NCI-H128 (cell line): ENCODE measurements around the gene AFF1.
A peak's percentile ranks its signal among the peaks of the same experiment; 100 is the strongest.

Experiments used
- DNase-seq: peaks from one replicate; lab custom pipeline; 2025; ENCODE audit not compliant: unreplicated experiment; lab: John Stamatoyannopoulos, UW

AFF1 gene

GRCh38 chr4:86950831-86951525, 16.2 kb downstream of the AFF1 start:
- DNase-seq: no peak

DNA sequence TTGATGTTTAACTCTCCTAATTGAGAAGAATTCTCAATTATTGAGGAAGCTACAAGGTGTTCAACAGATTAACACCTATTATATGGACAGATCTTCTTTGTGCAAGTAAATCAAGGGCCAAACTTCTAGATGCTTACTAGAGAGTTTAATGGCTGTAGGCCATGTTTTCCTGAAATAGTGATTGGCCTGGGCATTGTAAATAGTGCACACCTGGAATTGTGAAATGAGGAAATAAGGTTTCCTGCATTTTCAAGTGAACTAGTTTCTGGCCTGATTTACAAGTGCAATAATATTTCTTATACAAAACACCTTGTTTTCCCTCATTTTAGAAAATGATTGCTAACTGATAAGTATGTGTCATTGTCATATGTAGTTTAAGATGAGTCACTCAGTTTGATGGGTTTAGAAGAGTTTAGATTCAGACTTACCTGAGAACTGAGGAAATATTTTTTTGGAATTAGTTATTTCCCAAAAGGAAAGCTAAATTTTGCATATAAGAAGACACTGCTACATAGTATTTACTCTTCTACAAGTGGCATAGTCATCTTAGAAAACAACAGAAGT, 21.2 kb downstream of the AFF1 start:
- DNase-seq: no peak

- no peak for DNase-seq
These were observed 22.4 kb downstream of the AFF1 start for GRCh38 chr4:86957215-86957614.

DNA sequence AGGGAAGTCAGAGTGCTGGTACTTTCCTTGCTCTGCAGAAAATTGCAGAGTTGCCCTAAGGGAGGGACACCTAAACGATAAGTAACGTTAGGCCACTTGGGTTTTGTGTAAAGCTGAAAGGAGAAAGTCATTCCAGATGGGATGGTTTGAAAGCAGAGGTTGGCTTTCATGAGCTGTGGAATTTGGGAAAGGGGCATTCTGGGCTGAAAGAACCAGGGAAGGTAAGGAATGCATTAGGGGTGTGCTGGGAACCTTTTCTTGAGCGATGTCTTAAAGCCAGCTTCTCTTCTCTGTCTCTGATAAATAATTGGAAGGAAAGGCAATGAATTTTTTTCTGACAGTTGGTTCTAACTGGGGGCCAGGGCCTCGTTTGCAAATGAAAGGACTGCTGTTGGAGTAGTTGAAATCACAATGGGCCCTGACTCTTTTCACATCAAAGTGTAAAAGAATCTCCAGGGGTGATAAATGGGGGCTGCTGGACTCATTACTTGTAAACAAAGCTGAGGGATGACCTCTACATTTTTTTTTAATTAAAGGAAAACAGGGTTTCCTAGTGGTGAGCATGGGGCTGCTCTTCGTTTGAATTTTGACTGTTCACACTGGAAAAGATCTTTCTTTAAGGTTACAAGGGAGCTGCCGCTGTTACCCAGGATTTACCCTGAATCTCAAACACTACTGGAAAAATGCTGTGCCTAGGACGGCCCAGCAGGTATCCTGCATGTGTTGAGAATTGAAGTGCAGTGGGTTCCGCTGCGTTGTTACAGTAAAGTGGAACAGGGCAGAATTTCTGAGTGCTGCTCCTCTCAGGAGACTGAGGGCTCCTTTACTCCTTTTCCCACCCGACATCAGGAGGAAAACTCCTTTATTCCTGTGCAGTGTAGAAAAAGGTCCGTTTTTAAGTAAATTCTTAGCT, 25.0 kb downstream of the AFF1 start:
- DNase-seq: no peak

DNA sequence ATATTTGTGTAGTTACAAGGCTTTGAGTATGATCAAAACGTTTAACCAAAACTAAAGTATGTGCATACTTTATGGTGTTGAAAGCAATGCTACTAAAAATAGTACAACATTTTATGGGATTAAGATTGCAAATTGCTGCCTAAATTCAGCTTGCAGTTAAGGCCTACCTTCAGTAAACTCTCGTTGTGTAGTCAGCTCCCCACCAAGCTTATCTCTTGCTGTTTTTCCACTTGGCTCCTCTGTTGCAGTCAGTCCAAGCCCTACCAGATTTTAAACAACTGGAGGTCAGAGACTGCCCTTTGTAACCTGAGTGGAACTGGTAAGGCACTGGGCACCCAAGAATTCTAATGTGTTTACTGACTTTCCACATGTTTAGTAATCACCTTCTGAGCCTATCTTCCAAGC, 25.7 kb downstream of the AFF1 start:
- DNase-seq: no peak

DNA sequence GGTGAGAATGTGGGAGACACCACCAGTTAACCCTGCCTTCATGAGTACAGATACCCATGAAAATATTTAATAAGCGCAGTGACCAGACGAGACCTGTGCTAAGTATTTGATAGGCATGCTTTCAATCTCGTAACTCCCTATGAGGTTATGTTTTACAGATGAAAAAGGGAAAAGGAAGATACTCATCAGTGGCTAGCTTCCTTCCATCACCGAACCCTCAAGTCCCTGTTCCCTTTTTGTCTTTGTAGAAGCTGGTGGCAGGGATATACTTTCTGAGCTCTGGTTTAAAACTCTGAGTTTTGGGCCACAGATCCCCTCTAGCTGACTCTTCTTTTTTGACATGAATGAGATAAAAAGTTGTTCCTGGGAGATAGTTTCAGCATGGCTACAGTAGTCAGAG, 26.3 kb downstream of the AFF1 start:
- no peak for DNase-seq

DNA sequence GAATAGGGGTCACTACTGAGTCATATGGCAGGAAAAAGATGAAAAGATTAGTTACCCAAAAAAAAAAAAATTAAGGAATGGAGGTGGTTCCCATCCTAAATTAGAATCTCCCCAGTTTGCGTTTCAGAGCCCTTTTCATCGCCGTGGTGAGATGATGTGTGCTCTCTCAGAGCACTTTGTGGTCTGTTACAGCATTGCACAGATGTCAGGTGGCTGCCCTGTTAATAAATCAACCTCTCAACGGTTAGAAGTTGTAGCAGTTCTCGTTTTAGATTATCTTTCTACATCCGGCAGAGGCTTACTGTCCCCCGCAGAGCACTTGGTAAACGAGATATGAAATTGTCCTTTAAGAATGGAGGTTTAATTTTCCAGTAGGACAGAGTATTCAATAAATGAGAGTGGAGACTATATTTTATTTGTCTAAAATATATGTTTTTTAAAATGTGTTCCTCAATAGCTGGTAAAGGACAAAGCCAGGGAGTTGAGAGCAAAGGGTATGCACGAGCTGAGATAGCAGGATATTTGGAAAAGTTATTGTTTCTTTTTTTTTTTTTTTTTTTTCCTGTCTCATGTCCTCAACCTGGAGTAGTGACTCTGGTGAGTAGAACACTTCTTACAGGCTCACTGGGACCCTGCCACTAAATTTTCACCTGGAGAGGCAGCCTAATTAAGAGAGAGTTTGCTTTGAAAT, 26.9 kb downstream of the AFF1 start:
- no peak for DNase-seq

DNA sequence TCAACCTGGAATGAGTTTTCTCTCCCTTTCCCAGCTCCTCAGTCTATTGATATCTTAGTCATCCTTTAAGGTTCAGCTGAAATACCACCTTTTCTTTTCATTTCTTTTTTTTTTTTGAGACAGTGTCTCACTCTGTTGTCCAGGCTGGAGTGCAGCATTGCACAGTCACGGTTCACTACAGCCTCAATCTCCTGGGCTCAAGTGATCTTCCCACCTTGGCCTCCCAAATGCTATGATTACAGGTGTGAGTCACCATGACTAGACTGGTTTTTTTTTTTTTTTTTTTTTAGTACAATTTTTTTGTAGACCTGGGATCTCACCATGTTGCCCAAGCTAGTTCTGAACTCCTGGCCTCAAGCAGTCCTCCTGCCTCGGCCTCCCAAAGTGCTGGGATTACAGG, 28.9 kb downstream of the AFF1 start:
- DNase-seq: no peak

DNA sequence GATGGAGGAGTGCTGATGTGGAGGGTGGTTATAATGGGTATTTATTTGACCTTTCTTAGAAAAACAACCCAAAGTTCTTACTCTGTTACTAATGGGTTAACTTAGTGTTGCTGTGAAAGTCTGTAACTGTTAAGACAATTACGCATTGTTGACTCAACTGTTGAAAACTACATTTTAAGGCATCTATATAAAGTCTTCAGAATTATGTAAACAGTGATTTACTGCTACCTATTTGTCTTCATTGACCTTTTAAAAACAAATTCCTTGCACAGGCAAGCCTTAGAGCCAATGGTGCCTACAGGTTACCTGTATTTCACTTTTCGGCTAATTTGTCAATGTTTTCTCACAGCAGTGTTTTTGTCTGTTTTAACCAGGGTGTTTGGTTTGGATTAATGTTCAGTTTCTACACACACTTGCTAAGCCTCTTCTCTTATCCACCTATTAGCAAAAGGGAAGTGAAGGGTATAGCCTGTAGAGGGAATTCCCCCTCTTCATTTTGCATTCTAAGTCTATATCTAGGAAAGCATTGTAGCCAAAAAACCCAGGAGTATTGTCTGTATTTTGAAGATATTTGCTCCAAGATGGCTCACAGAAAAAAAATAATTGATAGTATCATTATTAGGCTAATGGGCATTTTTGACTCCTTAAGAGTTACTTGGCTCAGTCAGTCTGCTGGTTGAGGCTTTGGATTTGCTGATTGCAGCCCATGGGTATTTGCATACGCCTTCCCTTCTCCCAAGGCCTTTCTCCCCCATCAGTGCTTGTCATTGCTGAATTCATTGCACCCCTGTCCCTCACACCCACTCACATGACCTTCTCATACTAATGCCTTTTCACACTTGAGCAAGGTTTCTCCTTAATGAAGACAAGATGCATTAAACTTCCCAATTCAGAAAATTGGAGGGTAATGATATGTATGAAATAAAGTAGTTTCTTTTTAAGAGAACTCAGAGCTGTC, 30.5 kb downstream of the AFF1 start:
- no peak for DNase-seq

GRCh38 chr4:86967073-86967472, 32.3 kb downstream of the AFF1 start:
- DNase-seq: no peak

DNA sequence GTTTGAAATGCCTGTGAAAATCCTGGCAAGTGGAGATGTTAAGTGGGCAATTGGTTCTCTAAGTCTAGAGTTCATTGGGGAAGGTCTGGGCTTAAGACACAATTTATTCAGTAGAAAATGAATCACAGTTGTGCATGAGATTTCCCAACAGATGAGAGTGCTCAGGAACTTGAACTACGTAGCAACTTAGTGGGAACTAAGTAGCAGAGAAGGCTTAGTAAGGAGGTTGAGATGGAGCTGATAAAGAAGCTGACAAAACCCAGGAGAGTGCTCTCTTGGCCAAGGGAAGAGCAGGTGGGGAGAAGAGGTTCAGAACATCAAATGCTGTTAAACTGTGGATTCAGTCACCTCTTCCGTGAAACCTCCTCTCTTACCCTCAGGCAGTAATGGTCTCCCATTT, 33.0 kb downstream of the AFF1 start:
- no peak for DNase-seq

DNA sequence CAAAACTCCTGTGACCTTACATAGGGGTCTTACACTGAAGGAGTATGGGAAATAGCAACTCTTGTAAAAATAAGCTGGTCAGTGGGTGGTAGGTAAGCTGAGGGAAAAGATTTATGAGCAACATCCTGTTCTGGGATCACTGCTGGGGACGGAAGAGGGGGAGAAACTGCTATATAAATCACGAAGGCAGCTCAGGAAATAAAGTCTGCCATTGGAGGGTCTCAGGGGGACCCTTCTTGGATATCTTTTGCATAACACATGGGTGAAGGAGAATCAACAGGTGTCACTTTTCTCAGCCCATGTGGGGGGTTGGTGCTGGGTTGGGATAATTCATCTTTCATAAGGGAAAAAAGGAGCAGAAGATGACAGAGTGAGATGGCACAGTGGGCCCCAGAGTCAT, 33.7 kb downstream of the AFF1 start:
- DNase-seq: no peak

- peak; percentile 38 for DNase-seq
These were observed 35.9 kb downstream of the AFF1 start for GRCh38 chr4:86970447-86971354.

DNA sequence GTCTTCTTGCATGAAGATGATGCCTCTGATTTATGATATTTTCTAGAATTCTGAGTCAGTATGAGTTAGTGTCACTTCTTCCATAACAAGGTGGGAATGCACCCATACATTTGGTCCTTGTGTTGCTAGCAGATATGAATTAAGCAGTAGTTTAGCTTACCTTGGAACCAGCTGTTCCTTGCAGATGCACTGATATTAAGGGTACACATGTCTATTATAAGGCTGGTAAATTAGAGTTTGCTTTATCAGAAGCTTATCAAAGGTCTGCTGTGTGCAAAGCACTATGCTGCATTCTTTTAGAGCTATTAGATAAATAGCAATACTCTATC, 36.5 kb downstream of the AFF1 start:
- DNase-seq: no peak

DNA sequence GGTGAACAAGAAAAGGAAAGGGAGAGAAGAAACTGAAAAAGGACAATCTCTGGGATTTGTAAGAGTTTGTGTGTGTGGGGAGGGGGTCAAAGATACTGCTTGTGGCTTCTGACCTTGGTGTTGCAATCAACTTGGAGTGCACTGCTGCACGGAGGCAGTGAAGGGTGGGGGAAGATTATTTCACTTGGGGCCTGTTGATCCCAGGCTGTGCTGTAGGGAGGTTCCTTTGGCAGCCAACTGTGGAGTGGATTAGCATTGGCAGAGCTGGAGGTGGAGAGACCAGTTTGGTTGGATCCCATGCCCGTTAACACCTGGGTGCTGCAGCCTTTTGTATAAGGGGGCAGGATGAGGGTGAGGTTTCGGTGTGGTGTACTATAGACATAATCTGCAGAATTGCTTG, 38.2 kb downstream of the AFF1 start:
- DNase-seq: no peak

DNA sequence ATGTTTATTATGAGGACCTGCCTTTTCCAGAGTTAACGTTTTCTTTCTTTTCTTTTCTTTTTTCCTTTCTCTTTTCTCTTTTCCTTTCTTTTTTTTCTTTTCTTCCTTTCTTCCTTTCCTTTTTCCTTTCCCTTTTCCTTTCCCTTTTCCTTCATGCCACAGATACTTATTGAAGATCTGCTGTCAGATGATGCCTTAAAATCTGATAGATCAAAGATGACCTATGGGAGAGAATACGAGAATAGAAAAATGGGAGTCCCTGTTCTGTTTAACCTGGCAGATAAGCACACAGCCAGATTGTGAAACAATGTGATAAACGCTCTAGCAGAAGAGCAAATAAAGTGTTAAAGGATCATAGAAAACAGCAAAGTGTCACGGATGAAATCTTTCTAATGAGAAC, 38.9 kb downstream of the AFF1 start:
- no peak for DNase-seq

- no peak for DNase-seq
These were observed 39.8 kb downstream of the AFF1 start for GRCh38 chr4:86974551-86974994.

GRCh38 chr4:86975927-86976326, 41.1 kb downstream of the AFF1 start:
- no peak for DNase-seq

GRCh38 chr4:86976801-86977485, 42.1 kb downstream of the AFF1 start:
- no peak for DNase-seq
